A673 (cell line): ENCODE data around the gene COA6.

Experiments
- EZH2 ChIP-seq: fragments of 200-600 bp; sonication (generic); IDR thresholded peaks from 2 replicates; pipeline ENCODE4 v1.6.1; 2017; ENCODE audit warnings: borderline replicate concordance, low read depth, mild to moderate bottlenecking, mixed read lengths, antibody characterized with exemption, low read length; ENCODE audit not compliant: poor library complexity, severe bottlenecking
- TF ChIP-seq, protein P1 (sequence below): fragments of 300-800, 200-600 bp; sonication (generic); conservative IDR thresholded peaks from 2 replicates; pipeline ENCODE4 v1.5.1; 2017; ENCODE audit warnings: low read depth, mild to moderate bottlenecking, antibody characterized with exemption, low read length, moderate library complexity, mixed read lengths

- TF ChIP-seq, protein P1, sequence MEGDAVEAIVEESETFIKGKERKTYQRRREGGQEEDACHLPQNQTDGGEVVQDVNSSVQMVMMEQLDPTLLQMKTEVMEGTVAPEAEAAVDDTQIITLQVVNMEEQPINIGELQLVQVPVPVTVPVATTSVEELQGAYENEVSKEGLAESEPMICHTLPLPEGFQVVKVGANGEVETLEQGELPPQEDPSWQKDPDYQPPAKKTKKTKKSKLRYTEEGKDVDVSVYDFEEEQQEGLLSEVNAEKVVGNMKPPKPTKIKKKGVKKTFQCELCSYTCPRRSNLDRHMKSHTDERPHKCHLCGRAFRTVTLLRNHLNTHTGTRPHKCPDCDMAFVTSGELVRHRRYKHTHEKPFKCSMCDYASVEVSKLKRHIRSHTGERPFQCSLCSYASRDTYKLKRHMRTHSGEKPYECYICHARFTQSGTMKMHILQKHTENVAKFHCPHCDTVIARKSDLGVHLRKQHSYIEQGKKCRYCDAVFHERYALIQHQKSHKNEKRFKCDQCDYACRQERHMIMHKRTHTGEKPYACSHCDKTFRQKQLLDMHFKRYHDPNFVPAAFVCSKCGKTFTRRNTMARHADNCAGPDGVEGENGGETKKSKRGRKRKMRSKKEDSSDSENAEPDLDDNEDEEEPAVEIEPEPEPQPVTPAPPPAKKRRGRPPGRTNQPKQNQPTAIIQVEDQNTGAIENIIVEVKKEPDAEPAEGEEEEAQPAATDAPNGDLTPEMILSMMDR, result no peak
- no peak for TF ChIP-seq EZH2
Measured at GRCh38 chr1:234430691-234431090, 57.4 kb downstream of the COA6 start.
